Large intestine (tissue), 3 donors: ENCODE data around the gene PML. TPM values are rescaled to one million over a fixed set of nuclear protein-coding genes. Genes with fewer than 3 reads are reported as not detected.
"Not testable (repeated sequence)": the region's sequence is repeated elsewhere in the genome, so short reads cannot be mapped to it uniquely, and the experiment has no call there.

ENCODE experiments used
- DNase-seq, 2 donors: peaks; one replicate each; pipeline versions ENCODE4 v3.0.0 to v3.0.0-alpha.2; 2013
- H3K27ac ChIP-seq: one replicate; pipeline ENCODE4 v1.5.1; 2013; ENCODE audit warnings: low read length
- H3K27me3 ChIP-seq: 2 replicates; pipeline ENCODE4 v1.6.1; 2013; ENCODE audit warnings: low read length; ENCODE audit not compliant: control insufficient read depth, insufficient read depth
- H3K36me3 ChIP-seq: 2 replicates; pipeline ENCODE4 v1.6.1; 2013; ENCODE audit warnings: low read length; ENCODE audit not compliant: control insufficient read depth, insufficient read depth
- H3K4me1 ChIP-seq: one replicate; pipeline ENCODE4 v1.6.1; 2013; ENCODE audit warnings: low read length; ENCODE audit not compliant: control insufficient read depth, insufficient read depth
- H3K4me3 ChIP-seq: one replicate; pipeline ENCODE4 v1.5.1; 2013; ENCODE audit warnings: low read length
- H3K9me3 ChIP-seq: one replicate; pipeline ENCODE4 v1.6.1; 2013; ENCODE audit warnings: mild to moderate bottlenecking, low read depth, low read length, moderate library complexity; ENCODE audit not compliant: control insufficient read depth
- whole genome bisulfite sequencing: methylation state at CpG from one replicate; pipeline ENCODE4 v1.1.5; 2013; ENCODE audit warnings: low lambda C conversion rate; ENCODE audit not compliant: insufficient coverage; 5-methylcytosine and 5-hydroxymethylcytosine counted together
- polyA plus RNA-seq: library from polyadenylated mRNA; unstranded; fragments of 120-200 nt; gene quantifications from one replicate; pipeline ENCODE4 v1.2.1, GENCODE V29; 2013

PML gene
- polyA plus RNA-seq, 1 donor: 28.3 TPM

GRCh38 chr15:74062236-74062635 is 67.7 kb downstream of the PML start:
- H3K4me3 ChIP-seq: no peak overlapping the region
- no peak overlapping the region for H3K27ac ChIP-seq
- no CpG with 5 or more reads among the region's 6 CpGs for WGBS
- H3K9me3 ChIP-seq: no peaks in the 10 kb centered on the region
- H3K27me3 ChIP-seq: peaks cover 5% of the 10 kb centered on the region
- no peaks in the 10 kb centered on the region for H3K4me1 ChIP-seq
- no peak for DNase-seq
- H3K36me3 ChIP-seq: no peaks in the 10 kb centered on the region

- Histone ChIP-seq H3K27me3 (peaks cover 5% of the 10 kb centered on the region), H3K4me1 (no peaks in the 10 kb centered on the region), H3K36me3 (no peaks in the 10 kb centered on the region), H3K4me3 (no peak overlapping the region), H3K9me3 (no peaks in the 10 kb centered on the region), H3K27ac (no peak overlapping the region)
- WGBS: no CpG with 5 or more reads among the region's 7 CpGs
- DNase-seq: no peak
These were observed 68.2 kb downstream of the PML start for GRCh38 chr15:74062671-74063070.

- not testable (repeated sequence) for H3K4me3 ChIP-seq, DNase-seq, H3K27ac ChIP-seq, H3K27me3 ChIP-seq, H3K4me1 ChIP-seq, H3K9me3 ChIP-seq, H3K36me3 ChIP-seq
- WGBS: no CpG with 5 or more reads among the region's 17 CpGs
These were observed 69.1 kb downstream of the PML start for GRCh38 chr15:74063425-74064146.

GRCh38 chr15:74064183-74064582 is 69.7 kb downstream of the PML start:
- H3K4me1 ChIP-seq, H3K27ac ChIP-seq, H3K9me3 ChIP-seq, H3K27me3 ChIP-seq, H3K4me3 ChIP-seq, DNase-seq, H3K36me3 ChIP-seq: not testable (repeated sequence)
- WGBS: no CpG with 5 or more reads among the region's 3 CpGs

GRCh38 chr15:74064822-74065221 is 70.3 kb downstream of the PML start:
- not testable (repeated sequence) for H3K4me3 ChIP-seq, H3K27me3 ChIP-seq, DNase-seq, H3K27ac ChIP-seq, H3K9me3 ChIP-seq, H3K36me3 ChIP-seq, H3K4me1 ChIP-seq
- WGBS: 67% methylated on average over 2 of the region's 8 CpGs

- no CpG with 5 or more reads among the region's 13 CpGs for WGBS
- DNase-seq, H3K27me3 ChIP-seq: not testable (repeated sequence)
These were observed 71.3 kb downstream of the PML start for GRCh38 chr15:74065684-74066411.

GRCh38 chr15:74071645-74072044 is 77.1 kb downstream of the PML start:
- H3K4me1 ChIP-seq, H3K36me3 ChIP-seq: not testable (repeated sequence)
- WGBS: no CpG with 5 or more reads among the region's 6 CpGs

More at GRCh38 chr15:74065684-74066411, 71.3 kb downstream of the PML start:
- not testable (repeated sequence) for H3K4me3 ChIP-seq, H3K27ac ChIP-seq, H3K4me1 ChIP-seq, H3K9me3 ChIP-seq, H3K36me3 ChIP-seq

GRCh38 chr15:74072132-74072531 is 77.6 kb downstream of the PML start:
- H3K9me3 ChIP-seq, H3K36me3 ChIP-seq, H3K27me3 ChIP-seq, H3K4me3 ChIP-seq, H3K4me1 ChIP-seq, DNase-seq, H3K27ac ChIP-seq: not testable (repeated sequence)
- no CpG with 5 or more reads among the region's 9 CpGs for WGBS

More at GRCh38 chr15:74071645-74072044, 77.1 kb downstream of the PML start:
- not testable (repeated sequence) for DNase-seq, H3K27ac ChIP-seq, H3K9me3 ChIP-seq, H3K4me3 ChIP-seq, H3K27me3 ChIP-seq

- H3K36me3 ChIP-seq, H3K9me3 ChIP-seq, DNase-seq, H3K4me1 ChIP-seq, H3K27me3 ChIP-seq, H3K4me3 ChIP-seq, H3K27ac ChIP-seq: not testable (repeated sequence)
- WGBS: no CpG with 5 or more reads among the region's 16 CpGs
These were observed 78.3 kb downstream of the PML start for GRCh38 chr15:74072614-74073337.

- WGBS: no CpG with 5 or more reads among the region's 9 CpGs
- not testable (repeated sequence) for H3K4me3 ChIP-seq, H3K27ac ChIP-seq, H3K27me3 ChIP-seq, H3K9me3 ChIP-seq, H3K4me1 ChIP-seq, DNase-seq, H3K36me3 ChIP-seq
These were observed 81.3 kb downstream of the PML start for GRCh38 chr15:74075781-74076180.
